NCI-H510A treated with DMSO at 0.1 percent for 48 hours (cell line): ENCODE results near the gene HK3.

Experiments
- DNase-seq: peaks from one replicate; lab custom pipeline; 2025; lab: John Stamatoyannopoulos, UW

The HK3 gene

DNA sequence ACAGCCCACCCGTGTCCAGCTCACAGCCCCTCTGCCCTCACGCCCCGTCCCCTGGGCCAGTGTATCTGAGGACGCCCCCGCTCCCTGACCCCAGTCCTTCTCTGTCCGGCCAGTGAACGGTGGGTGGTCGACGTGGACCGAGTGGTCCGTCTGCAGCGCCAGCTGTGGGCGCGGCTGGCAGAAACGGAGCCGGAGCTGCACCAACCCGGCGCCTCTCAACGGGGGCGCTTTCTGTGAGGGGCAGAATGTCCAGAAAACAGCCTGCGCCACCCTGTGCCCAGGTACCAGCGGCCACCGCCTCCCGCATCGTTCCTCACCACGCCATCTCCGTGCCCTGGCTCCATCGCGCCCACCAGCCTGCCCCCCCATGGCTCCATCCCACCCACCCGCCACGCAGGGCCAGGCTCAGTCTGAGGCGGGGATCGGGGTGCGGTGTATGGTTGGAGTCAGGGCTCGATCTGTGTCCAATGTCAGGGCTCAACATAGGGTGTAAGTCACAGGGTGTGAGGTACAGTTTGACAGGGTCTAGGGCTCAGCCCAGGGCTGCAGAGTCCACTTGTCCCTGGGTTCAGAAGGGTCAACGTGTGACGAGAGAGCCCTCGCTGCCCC lies 29.5 kb downstream of the HK3 start:
- no peak for DNase-seq

DNA sequence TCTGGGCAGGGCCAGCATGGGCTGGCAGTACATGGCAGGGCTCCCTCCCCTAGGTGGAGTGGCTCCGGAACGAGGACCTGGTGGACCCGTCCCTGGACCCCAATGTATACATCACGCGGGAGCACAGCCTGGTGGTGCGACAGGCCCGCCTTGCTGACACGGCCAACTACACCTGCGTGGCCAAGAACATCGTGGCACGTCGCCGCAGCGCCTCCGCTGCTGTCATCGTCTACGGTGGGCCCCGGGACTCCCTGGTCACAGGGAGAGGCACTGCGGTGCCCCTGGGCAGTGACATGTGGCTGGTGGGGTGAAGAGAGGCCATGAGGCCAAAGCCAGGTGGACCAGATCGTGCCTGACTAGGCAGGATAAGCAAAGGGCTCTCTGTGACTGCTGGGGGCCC lies 30.4 kb downstream of the HK3 start:
- DNase-seq: no peak

DNA sequence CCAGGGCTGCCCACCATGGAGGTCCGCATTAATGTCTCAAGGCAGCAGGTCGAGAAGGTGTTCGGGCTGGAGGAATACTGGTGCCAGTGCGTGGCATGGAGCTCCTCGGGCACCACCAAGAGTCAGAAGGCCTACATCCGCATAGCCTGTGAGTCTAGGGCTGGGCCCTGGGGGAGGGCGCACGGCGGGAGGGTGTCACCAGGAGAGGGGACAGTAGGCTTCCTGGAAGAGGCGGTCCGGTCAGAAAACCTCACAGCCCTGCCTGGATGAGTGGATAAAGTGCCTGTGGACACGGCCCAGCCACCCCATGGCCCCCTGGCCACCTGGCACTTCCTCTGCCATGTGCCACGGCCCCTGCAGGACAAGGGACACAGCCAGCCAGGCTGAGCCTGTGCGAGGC lies 31.0 kb downstream of the HK3 start:
- no peak for DNase-seq

DNA sequence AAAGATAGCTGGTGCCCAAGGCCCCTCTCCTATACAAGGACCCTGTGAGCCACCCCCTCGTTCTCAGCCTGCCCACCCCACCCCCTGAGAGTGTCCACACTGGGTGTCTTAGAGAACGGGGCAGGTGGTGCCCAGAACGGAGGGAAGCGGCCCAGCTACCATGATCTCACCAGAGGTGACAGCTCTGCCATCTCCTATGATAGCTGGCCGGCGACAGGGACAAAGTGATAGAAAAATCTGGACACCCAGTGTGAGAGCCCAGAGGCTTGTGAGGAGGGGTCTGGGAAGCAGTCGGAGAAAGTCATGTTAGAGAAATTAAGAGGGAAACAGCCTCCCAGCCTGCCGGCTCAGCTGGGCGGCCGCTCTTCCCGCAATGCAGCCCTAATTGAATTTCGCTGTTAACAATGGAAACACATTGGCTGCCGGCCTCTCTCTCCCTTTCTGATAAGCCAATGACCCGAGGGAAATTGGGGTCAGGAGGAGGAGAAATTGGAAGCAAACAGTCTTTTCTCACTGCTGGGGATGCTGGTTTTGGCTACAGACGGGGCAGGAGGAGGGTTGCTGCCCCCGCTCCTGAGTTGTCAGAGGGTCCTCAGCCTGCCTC lies 32.3 kb downstream of the HK3 start:
- DNase-seq: no peak

DNA sequence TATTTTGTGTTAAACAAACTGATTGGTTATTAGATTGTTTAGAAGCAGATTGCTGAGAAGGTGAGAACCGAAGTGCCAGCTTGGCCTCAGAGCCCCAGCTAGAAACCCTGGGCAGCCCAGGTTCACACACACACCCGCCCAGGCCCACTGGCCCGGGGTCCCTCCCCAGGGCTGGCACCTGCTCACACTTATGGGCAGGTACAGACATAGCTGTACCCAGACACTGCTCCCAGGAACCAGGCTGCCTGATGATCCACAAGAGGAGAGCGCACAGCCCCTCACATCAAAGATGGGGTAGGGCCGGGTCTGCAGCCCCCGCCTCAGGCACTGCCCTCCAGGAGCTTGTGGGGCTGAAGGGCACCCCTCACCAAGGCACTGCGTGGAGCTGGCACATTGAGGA lies 33.2 kb downstream of the HK3 start:
- no peak for DNase-seq

DNA sequence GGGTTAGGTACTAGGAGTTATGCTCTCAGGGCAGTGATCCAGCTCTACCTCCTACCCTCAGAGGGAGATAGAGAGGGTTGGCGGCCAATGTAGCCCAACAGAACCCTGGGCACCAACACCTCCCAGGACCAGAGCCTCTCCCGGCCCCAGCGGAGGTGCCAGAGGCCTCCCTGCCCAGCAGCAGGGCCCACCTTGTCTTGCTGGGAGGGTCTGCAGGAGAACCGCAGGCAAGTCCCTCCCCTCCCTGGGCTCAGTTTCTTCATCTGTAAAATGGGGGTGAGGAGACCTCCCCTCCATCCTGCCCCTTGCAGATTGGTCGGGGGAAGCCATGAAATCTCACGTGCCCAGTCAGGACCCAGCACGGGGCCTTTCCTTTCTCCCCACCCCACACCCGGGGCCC lies 34.4 kb downstream of the HK3 start:
- DNase-seq: no peak

DNA sequence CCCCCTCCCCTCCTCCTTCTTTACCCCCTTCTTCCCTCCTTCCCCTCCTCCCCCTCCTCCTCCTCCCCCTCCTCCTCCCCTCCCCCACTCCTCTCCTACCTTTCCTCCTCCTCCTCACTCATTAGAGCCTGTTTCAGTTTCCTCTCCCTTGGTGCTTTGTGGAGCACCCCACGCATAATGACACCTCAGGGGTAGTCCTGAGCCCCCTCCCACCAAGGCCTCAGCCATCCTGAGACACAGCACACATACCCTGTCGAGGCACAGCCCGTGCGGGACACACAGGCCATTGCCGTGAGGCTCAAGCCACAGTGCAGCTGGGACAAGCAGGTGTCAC lies 35.4 kb downstream of the HK3 start:
- DNase-seq: no peak

DNA sequence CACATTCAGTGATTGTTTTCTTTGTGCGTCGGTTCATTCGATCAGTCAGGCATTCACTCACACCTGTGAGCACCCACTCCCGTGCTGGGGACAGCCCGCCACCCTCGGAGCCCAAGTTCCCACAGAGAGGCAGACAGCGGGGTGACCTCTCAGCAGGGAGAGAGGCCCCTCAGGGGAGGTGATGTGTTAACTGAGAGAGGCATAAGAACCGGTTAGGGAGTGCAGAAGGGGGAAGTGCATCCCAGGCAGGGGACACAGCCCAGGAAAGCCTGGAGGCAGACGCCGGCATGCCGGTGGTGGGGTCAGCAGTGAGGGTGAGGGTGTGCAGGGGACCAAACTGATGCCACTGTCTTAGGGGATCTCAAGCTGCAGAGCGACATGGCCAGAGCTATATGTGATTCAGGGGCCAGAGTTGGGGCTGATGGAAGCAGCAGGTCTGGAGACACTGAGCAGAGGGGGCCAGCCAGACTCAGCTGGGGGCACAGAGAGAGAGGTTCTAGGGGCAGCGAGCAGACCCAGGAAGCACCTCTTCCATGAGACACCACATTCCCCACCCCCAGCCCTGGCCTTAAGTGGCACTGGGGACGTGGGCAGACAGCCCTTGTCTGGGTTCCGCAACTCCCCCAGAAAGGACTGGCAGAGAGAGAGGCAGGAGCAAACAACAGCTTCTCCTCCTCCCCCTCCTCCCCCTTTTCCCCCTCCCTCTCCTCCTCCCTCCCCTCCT lies 35.9 kb downstream of the HK3 start:
- DNase-seq: no peak

DNA sequence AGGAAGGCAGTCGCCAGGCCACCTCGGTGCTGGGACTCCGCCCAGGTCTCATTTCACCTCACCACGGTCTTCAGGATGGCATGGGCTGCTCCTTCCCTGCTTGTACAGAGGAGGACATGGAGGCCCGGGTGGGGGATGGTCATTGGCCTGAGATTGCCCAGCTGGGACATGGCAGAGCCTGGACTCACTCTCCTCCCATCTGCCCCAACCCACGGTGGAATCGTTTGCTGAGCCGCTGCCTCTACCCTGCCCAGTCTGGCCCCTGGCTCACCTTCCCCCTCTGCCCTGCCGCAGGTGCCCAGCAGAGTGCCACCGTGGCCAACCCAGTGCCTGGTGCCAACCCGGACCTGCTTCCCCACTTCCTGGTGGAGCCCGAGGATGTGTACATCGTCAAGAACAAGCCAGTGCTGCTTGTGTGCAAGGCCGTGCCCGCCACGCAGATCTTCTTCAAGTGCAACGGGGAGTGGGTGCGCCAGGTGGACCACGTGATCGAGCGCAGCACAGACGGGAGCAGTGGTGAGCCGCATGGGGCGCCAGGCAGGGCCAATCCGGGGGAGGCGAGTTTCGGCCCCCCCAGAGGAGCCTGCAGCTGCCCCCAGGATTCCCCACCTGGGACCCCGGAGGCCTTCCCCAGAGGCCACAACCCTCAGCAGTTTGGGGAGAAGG lies 36.7 kb downstream of the HK3 start:
- DNase-seq: no peak

DNA sequence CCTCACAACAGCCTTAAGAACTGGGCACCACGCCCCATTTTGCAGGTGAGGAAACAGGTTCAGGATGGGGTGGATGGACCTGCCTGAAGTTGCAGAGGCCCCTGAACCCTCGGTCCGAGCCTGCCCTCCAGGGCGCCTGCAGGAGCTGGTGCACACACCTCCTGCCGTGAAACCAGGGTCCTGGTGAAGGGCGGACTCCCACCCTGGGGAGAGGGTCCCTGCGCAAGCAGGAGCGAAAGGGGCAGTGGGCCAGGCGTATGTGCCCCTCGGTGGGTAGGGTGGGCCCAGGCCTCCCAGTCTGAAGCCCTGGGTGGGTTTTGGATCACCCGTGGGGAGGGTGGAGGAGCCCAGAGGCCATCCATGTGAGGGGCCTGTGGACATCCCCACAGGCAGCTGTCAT lies 37.9 kb downstream of the HK3 start:
- no peak for DNase-seq

DNA sequence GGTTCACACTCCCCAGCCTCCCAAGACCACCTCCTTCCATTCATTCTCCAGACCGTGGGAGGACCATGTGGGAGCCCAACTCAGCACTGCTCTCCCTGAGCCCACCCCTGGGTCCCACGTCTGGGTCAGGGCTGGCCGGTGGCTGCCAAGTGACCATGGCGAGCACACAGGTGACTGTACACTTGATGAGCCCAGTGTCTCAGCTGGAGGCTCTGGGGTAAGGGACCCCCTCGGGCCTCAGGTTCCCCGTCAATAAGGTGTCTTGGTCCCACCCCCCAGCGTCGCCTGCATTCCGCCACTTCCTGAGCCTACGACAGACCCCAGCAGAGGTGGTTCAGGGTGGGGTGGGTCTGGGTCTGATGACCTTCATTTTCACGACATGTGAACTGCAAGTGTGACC lies 38.8 kb downstream of the HK3 start:
- no peak for DNase-seq

DNA sequence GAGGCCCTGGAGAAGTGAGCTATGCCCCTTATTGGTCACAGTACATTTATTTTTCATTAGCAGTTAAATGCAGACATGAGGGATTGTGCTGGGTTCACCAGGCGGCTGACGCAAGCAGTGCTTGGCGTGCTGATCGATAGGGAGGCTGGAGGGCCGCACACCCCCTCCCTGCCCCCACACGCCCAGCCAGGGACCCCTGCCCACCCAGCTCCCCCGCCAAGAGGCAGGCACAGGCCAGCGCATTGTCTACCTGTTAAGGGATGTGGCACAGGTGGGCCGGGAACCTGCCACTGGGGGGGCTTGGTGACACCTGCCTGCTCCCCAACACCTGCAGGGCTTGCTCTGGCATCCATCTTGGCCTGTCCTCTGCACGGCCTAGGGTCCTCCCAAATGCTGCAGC lies 39.2 kb downstream of the HK3 start:
- no peak for DNase-seq

DNA sequence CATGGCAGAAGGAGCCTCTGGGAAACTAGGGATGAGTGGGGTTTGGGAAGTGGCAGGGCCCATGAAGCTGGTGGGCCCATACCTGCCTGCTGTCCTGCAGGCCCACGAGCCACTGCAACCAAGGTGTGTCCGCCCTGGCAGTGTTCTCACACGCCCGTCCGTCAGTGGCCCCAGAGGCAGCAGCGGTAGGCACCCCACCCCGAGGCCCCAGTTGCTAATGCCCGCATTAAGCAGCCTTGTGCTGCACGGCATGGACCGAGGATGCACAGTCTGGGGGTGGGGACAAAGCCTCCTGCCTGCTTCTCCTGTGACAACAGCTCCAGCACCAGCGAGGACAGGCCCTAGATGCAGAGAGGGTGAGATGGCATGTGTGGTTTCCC lies 41.3 kb downstream of the HK3 start:
- no peak for DNase-seq

DNA sequence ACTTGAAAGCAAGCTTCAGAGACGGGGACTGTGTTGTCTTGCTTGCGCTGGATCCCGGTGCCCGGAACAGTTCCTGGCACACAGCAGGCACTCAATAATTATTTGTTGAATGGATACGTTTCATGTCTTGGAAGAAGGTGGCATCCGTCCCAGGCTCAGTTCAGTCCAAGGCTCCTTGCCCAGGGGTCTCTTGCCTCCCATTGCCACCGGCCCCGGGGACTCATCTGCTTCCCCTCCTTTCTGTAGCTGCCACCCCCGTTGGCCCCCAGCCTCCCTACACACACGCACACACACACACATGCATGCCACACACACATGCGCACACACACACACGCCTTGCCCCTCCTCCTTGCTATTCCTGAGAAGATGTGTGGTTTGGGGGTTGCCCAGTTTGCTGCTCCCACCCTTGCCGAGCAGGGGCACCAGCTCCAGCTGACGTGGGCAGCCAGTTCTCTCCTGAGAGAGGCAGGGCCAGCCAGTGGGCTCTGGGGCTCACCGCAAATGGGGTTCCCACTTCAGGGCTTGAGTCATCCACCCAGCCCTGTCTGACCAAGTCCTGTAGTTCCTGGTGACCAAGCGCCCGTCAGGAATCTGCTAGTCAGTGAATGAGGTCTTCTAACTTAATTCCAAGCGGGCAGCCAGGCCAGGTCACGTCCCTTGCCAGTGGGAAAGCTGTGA lies 41.8 kb downstream of the HK3 start:
- no peak for DNase-seq

DNA sequence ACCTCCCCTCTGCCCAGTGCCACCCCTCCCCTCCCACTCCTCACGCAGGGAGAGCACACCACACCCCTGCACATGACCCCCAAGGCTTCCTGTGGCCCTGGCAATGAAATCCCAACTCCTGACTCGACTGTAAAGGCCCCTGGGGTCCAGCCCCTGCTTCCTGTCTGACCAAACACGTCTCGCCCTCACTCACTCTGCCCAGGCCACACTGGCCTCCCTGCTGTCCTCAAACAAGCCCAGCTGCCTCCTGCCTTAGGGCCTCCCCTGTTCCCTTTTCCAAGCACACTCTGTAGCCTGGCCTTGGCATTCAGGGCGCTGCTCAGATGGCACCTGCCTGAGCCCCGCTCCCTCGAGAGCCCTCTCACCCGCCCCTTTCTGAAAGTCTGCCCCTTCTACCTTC lies 42.4 kb downstream of the HK3 start:
- DNase-seq: no peak

DNA sequence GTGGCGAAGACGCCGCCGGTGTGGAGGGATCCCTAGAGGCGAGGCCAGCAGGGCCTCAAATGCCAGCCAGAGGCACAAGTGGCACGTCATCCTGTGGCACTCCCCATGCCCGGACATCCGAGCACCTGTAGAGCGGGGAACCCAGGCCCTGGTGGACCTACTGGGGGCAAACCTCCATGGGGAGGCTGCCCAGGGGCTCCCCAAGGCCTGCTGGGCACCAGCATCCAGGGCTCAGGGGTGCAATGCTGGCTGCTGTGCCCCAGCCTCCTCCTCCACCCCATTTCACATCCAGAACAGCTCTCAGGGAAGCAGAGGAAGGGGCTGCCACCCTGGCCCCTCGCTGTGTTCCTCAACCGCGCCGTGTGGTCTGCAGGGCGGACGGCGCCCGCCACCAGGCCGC lies 43.5 kb downstream of the HK3 start:
- DNase-seq: no peak

DNA sequence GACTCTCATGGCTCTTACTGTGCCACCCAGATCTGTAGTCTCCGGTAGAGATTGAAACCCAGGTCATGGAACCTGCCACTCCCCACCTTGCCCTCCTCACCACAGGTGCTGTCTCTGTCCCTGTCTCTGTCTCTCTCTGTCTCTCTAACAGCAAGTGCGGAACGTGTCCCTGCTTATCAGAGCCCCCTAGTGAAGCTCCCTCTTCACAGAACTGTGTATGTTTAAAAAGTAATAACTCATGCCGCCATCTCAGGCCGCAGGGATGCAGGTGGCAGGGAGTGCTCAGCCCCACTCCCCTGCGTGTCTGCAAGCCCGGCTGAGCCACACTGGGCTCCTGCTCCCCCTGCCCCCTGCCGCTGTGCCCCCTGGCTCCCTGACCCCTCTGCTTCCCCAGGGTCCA lies 45.0 kb downstream of the HK3 start:
- DNase-seq: no peak

DNA sequence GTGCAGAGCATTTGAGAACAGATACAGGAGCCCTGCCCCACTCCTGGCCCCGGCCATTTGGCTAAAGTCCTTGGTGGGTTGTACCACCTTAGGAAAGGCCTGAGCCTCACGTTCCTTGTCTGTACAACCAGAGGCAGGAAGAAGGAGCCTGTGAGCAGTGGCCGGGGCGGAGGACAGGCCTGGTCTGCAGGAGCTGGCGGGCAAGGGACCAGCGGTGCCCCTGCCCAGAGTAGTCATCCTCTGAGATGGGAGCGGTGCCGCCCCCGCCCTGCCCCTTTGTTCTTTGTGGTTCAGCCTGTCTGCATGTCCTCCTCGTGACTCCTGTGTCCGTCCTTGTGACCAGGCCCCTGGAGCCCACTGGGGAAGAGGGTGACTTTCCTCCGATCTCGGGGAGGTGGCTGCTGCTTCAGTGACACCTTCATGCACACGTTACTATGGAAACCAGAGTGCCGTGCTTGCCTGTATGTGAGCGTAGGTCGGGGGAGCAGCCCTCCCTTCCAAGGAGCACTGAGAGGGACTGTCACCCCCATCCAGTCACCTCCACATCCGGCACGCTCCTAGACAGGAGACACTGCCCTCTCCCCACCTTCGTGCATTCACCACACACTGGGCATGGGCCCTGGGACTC lies 45.9 kb downstream of the HK3 start:
- no peak for DNase-seq

DNA sequence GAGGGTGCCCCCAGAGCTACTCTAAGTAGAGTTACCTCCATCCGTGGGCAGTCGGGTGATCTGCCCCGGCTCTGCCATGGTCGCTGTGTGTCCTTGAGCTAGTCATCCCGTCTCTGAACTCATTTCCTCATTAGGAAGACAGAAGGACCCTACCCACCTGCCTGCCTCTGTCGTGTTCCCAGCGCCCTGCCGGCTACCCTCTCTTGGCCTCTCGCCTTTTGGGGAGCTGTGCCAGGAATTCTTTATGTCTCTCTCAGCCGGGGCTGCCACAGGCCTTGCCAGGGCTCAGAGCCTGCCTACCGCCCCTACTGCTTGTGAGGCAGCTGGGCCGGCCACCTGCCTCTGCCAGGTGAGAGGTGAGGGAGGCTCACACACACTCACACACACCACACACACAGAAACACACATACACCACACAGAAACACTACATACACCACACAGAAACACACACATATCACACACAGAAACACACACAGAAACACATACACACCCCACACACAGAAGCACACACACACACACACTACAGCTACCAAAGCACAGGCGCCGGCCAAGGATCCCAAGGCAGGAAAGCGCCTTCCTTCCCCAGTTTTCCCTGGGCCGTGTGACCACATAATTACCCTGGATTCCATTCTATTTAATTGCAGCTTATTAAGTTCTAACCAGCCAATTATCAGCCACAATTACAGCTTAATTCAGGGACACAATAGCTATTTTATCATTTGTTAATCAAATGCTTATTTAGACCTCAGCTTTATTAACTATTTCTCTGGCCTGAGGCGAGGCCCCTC lies 47.1 kb downstream of the HK3 start:
- DNase-seq: peak; percentile 37

DNA sequence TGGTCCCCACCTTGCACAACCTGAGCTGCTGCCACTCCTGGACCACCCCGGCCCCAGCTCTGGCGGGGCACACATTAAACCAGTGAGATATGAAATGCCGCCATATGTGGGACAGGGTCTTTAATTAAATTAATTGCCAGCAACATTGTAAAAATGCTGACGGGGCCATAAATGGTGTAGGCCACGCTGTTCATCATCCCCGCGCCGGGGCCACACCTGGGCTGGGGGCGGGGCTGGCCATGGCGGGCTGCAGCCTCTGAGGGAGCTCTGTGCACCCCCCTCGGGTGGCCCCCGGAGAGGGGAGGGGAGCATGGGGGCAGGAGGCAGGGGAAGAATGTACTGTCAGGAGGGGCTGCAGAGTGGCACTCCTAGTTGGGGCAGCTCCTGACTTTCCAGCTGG lies 47.8 kb downstream of the HK3 start:
- DNase-seq: no peak

DNA sequence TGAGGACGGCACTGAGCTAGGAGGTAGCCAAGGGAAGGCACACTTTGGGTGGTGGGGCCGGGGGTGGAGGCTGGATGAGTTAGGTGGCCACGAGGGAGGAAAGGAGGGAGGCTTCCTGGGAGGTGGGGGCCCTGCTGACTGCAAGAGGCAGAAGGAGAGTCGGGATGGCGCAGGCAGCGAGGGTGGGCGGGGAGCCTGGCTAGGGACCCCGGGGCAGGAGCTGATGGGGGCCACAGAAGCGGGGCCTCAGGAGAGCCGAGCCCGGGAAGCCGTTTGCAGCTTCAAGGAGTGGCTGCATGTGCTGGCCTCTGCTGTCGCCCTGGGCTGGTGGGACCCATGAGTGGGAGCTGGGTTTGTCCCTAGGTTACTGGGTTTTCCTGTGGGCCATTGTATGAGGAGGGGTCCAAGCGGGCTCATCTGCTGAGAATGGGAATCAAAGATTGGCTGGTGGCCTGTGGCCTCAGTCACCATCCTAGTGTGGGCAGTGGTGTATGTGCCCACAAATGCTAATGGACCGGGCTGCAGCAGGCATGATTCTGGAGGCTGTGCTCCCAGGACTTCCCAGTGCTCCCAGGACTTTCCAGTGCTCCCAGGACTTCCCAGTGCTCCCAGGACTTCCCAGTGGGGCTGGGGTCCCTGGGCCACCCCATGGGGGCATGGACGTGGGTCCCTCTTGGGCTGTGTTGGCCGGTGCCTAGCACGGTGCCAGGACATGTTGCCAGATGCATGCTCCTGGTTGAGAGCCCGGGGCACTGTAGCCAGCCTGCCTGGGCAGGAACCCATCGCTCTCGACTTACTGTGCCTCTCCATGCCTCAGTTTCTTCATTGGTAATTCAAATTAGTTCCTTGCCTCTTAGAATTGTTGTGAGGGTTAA lies 48.5 kb downstream of the HK3 start:
- DNase-seq: no peak
